Breast epithelium (tissue), 3 donors: ENCODE data around the gene GALNTL6.

ENCODE experiments used
- POLR2A ChIP-seq: fragments of 450-650 bp; IDR thresholded peaks from one replicate; pipeline ENCODE4 v1.6.1; 2016; ENCODE audit warnings: antibody characterized with exemption, mild to moderate bottlenecking, moderate library complexity
- TF ChIP-seq, protein P1 (sequence below), 3 donors: fragments of 450-650 bp; IDR thresholded peaks; one replicate each; pipeline ENCODE4 v1.5.1; 2016 to 2017; ENCODE audit warnings: antibody characterized with exemption in 3 of 3, mild to moderate bottlenecking in 3 of 3, moderate library complexity in 3 of 3

DNA sequence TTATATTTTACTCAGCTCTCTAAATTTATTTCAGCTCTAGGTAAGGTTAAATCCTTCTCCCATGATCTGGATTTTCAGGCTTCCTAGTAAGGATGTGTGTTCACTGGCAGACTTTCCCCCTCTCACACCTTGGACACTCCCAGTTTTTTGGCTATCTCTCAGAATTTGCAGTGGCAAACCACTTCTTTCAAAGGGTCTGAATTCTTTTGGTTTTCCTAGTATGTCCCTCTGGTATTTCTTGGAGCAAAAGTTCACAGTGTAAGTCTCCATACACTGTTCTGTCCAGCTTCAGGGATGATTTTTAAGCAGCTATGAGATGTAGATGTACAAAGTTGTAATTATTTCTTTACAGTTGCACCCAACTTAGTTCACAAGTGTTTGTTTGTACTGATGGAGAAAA is 701.6 kb downstream of the GALNTL6 start:
- TF ChIP-seq, protein P1, sequence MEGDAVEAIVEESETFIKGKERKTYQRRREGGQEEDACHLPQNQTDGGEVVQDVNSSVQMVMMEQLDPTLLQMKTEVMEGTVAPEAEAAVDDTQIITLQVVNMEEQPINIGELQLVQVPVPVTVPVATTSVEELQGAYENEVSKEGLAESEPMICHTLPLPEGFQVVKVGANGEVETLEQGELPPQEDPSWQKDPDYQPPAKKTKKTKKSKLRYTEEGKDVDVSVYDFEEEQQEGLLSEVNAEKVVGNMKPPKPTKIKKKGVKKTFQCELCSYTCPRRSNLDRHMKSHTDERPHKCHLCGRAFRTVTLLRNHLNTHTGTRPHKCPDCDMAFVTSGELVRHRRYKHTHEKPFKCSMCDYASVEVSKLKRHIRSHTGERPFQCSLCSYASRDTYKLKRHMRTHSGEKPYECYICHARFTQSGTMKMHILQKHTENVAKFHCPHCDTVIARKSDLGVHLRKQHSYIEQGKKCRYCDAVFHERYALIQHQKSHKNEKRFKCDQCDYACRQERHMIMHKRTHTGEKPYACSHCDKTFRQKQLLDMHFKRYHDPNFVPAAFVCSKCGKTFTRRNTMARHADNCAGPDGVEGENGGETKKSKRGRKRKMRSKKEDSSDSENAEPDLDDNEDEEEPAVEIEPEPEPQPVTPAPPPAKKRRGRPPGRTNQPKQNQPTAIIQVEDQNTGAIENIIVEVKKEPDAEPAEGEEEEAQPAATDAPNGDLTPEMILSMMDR (IDR thresholded peaks at IDR 0.05) = no peak
- no peak for TF ChIP-seq POLR2A
